Measurements from ENCODE around the gene TMCC2.
"Not testable (repeated sequence)": the region's sequence is repeated elsewhere in the genome, so short reads cannot be mapped to it uniquely, and the experiment has no call there.

The TMCC2 gene

GRCh38 chr1:205227584-205228013 lies at the start of gene TMCC2:
TSS of gene TMCC2 (plus strand) at chr1:205227946. CDS start at chr1:205228565, 619 bp downstream.
- DNase-seq: peak; percentile 91

- no peak for DNase-seq
Observed at GRCh38 chr1:205179842-205180241, 47.9 kb upstream of the TMCC2 start.

- not testable (repeated sequence) for DNase-seq
Observed at GRCh38 chr1:205180331-205180730, 47.4 kb upstream of the TMCC2 start.

GRCh38 chr1:205182930-205183329 lies 44.8 kb upstream of the TMCC2 start:
- DNase-seq: no peak

- DNase-seq: no peak
Observed at GRCh38 chr1:205183676-205184335, 43.9 kb upstream of the TMCC2 start.

- DNase-seq: no peak
Observed at GRCh38 chr1:205186191-205186590, 41.6 kb upstream of the TMCC2 start.

- no peak for DNase-seq
Observed at GRCh38 chr1:205187420-205187819, 40.3 kb upstream of the TMCC2 start.

- DNase-seq: no peak
Observed at GRCh38 chr1:205188098-205188497, 39.6 kb upstream of the TMCC2 start.

GRCh38 chr1:205188596-205188995 lies 39.1 kb upstream of the TMCC2 start:
- no peak for DNase-seq

GRCh38 chr1:205189131-205189530 lies 38.6 kb upstream of the TMCC2 start:
- DNase-seq: no peak

GRCh38 chr1:205190845-205191577 lies 36.7 kb upstream of the TMCC2 start:
- no peak for DNase-seq

GRCh38 chr1:205191622-205192021 lies 36.1 kb upstream of the TMCC2 start:
- no peak for DNase-seq

GRCh38 chr1:205192287-205192686 lies 35.5 kb upstream of the TMCC2 start:
- no peak for DNase-seq

- DNase-seq: no peak
Observed at GRCh38 chr1:205199090-205199930, 28.4 kb upstream of the TMCC2 start.

- DNase-seq: no peak
Observed at GRCh38 chr1:205199931-205200299, 27.8 kb upstream of the TMCC2 start.

GRCh38 chr1:205204552-205204951 lies 23.2 kb upstream of the TMCC2 start:
- no peak for DNase-seq

- DNase-seq: no peak
Observed at GRCh38 chr1:205205055-205205454, 22.7 kb upstream of the TMCC2 start.

- DNase-seq: no peak
Observed at GRCh38 chr1:205208811-205209210, 18.9 kb upstream of the TMCC2 start.

- no peak for DNase-seq
Observed at GRCh38 chr1:205210756-205211168, 17.0 kb upstream of the TMCC2 start.

- DNase-seq: peak; percentile 91
Observed at GRCh38 chr1:205211169-205211838, 16.4 kb upstream of the TMCC2 start, which contains the start of gene DSTYK. TSS of gene DSTYK (minus strand) at chr1:205211702. CDS start at chr1:205211535, 167 bp downstream.

- no peak for DNase-seq
Observed at GRCh38 chr1:205211839-205212536, 15.8 kb upstream of the TMCC2 start.

GRCh38 chr1:205214756-205215155 lies 13.0 kb upstream of the TMCC2 start:
- no peak for DNase-seq
